Trophoblast cell (in vitro differentiated cells and primary cell): ENCODE measurements around the gene IL10RA.

Experiments used
- DNase-seq, 2 donors: peaks; one replicate each; pipeline ENCODE4 v3.0.0-alpha.2; 2016
- H2AFZ ChIP-seq: 2 replicates; pipeline ENCODE4 v1.6.1; 2013; ENCODE audit warnings: low read length, moderate library complexity, mild to moderate bottlenecking; ENCODE audit not compliant: insufficient read depth, poor library complexity
- H2AK5ac ChIP-seq: 2 replicates; pipeline ENCODE4 v1.6.1; 2013; ENCODE audit warnings: mild to moderate bottlenecking, low read length
- H2BK120ac ChIP-seq: 2 replicates; pipeline ENCODE4 v1.6.1; 2013; ENCODE audit warnings: low read length, mild to moderate bottlenecking, moderate library complexity; ENCODE audit not compliant: insufficient read depth, poor library complexity
- H2BK12ac ChIP-seq: 2 replicates; pipeline ENCODE4 v1.6.1; 2013; ENCODE audit warnings: mild to moderate bottlenecking, low read length, moderate library complexity
- H2BK5ac ChIP-seq: 2 replicates; pipeline ENCODE4 v1.6.1; 2013; ENCODE audit warnings: low read length, low read depth, moderate library complexity, mild to moderate bottlenecking; ENCODE audit not compliant: poor library complexity
- H3K14ac ChIP-seq: 2 replicates; pipeline ENCODE4 v1.6.1; 2013; ENCODE audit warnings: mild to moderate bottlenecking, low read length
- H3K18ac ChIP-seq: 2 replicates; pipeline ENCODE4 v1.6.1; 2013; ENCODE audit warnings: mild to moderate bottlenecking, low read length
- H3K23ac ChIP-seq: 2 replicates; pipeline ENCODE4 v1.6.1; 2013; ENCODE audit warnings: low read length
- H3K27ac ChIP-seq: 2 replicates; pipeline ENCODE4 v1.5.1; 2013; ENCODE audit warnings: low read depth, mild to moderate bottlenecking, inconsistent platforms, low read length, moderate library complexity
- H3K27me3 ChIP-seq: 2 replicates; pipeline ENCODE4 v1.6.1; 2013; ENCODE audit warnings: inconsistent platforms, mild to moderate bottlenecking, low read length, moderate library complexity; ENCODE audit not compliant: insufficient read depth
- H3K36me3 ChIP-seq, 2 experiments: 1 replicate in 1 of 2; 2 replicates in 1 of 2; pipeline ENCODE4 v1.6.1; 2013; ENCODE audit warnings: low read length in 2 of 2, mild to moderate bottlenecking in 2 of 2, moderate library complexity in 1 of 2; ENCODE audit not compliant: insufficient read depth in 2 of 2, control insufficient read depth in 1 of 2
- H3K4ac ChIP-seq: 2 replicates; pipeline ENCODE4 v1.6.1; 2013; ENCODE audit warnings: low read depth, mild to moderate bottlenecking, low read length, moderate library complexity
- H3K4me1 ChIP-seq, 2 experiments: 1 replicate in 1 of 2; 2 replicates in 1 of 2; pipeline ENCODE4 v1.6.1; 2013; ENCODE audit warnings: low read length in 2 of 2, mild to moderate bottlenecking in 2 of 2, moderate library complexity in 1 of 2; ENCODE audit not compliant: insufficient read depth in 2 of 2, control insufficient read depth in 1 of 2
- H3K4me2 ChIP-seq: 2 replicates; pipeline ENCODE4 v1.6.1; 2013; ENCODE audit warnings: inconsistent platforms, mild to moderate bottlenecking, low read length, moderate library complexity
- H3K4me3 ChIP-seq: 2 replicates; pipeline ENCODE4 v1.5.1; 2013; ENCODE audit warnings: mild to moderate bottlenecking, low read depth, low read length, inconsistent platforms
- H3K79me1 ChIP-seq: one replicate; pipeline ENCODE4 v1.6.1; 2013; ENCODE audit warnings: low read length
- H3K79me2 ChIP-seq: 2 replicates; pipeline ENCODE4 v1.6.1; 2013; ENCODE audit warnings: low read length, mild to moderate bottlenecking; ENCODE audit not compliant: control insufficient read depth, insufficient read depth, poor library complexity
- H3K9ac ChIP-seq: 2 replicates; pipeline ENCODE4 v1.6.1; 2013; ENCODE audit warnings: mild to moderate bottlenecking, low read length
- H3K9me3 ChIP-seq: 2 replicates; pipeline ENCODE4 v1.6.1; 2013; ENCODE audit warnings: low read depth, mild to moderate bottlenecking, control low read depth, inconsistent platforms, low read length; ENCODE audit not compliant: insufficient read depth
- H4K12ac ChIP-seq: 2 replicates; pipeline ENCODE4 v1.6.1; 2013; ENCODE audit warnings: low read depth, mild to moderate bottlenecking, low read length, moderate library complexity
- H4K8ac ChIP-seq: 2 replicates; pipeline ENCODE4 v1.6.1; 2013; ENCODE audit warnings: low read depth, mild to moderate bottlenecking, low read length, moderate library complexity
- H4K91ac ChIP-seq: one replicate; pipeline ENCODE4 v1.6.1; 2013; ENCODE audit warnings: low read depth, mild to moderate bottlenecking, low read length, moderate library complexity
- WGBS: extraction: QIAGEN DNeasy Blood & Tissue Kit; methylation state at CpG from one replicate; pipeline ENCODE4 v1.1.7; 2013; ENCODE audit warnings: missing lambda C conversion rate; ENCODE audit not compliant: insufficient read length, insufficient coverage; ENCODE audit errors: extremely low coverage; 5-methylcytosine and 5-hydroxymethylcytosine counted together

The IL10RA gene

GRCh38 chr11:117980280-117980679 lies 5.9 kb upstream of the IL10RA start:
- no peaks in the 10 kb centered on the region for H3K4me1 ChIP-seq
- no peaks in the 10 kb centered on the region for H3K36me3 ChIP-seq
- no peak overlapping the region for H2BK5ac ChIP-seq
- H3K9ac ChIP-seq: no peak overlapping the region
- no peak overlapping the region for H3K18ac ChIP-seq
- no peak overlapping the region for H2BK120ac ChIP-seq
- no peak overlapping the region for H4K12ac ChIP-seq
- H3K23ac ChIP-seq: no peak overlapping the region
- no peaks in the 10 kb centered on the region for H3K79me2 ChIP-seq
- H3K27ac ChIP-seq: no peak overlapping the region
- H3K9me3 ChIP-seq: peaks cover 5% of the 10 kb centered on the region
- no peak overlapping the region for H2AK5ac ChIP-seq
- WGBS: no CpG with 5 or more reads among the region's 2 CpGs
- H4K8ac ChIP-seq: no peak overlapping the region
- DNase-seq: peak; percentile 80 to 86
- no peak overlapping the region for H3K4me3 ChIP-seq
- H3K4me2 ChIP-seq: no peak overlapping the region
- H3K4ac ChIP-seq: no peak overlapping the region
- H3K27me3 ChIP-seq: peaks cover 2% of the 10 kb centered on the region
- H3K79me1 ChIP-seq: no peaks in the 10 kb centered on the region
- H3K14ac ChIP-seq: no peak overlapping the region
- no peak overlapping the region for H2AFZ ChIP-seq
- H2BK12ac ChIP-seq: no peak overlapping the region
- H4K91ac ChIP-seq: no peak overlapping the region

GRCh38 chr11:117980720-117981119 lies 5.5 kb upstream of the IL10RA start:
- Histone ChIP-seq H3K4me2 (no peak overlapping the region), H2BK5ac (no peak overlapping the region), H2BK120ac (no peak overlapping the region), H3K4ac (no peak overlapping the region), H3K4me3 (no peak overlapping the region), H2AK5ac (no peak overlapping the region), H3K27ac (no peak overlapping the region), H4K91ac (no peak overlapping the region), H2BK12ac (no peak overlapping the region), H3K18ac (no peak overlapping the region), H3K9me3 (peaks cover 5% of the 10 kb centered on the region), H3K4me1 (no peaks in the 10 kb centered on the region), H4K8ac (no peak overlapping the region), H3K36me3 (no peaks in the 10 kb centered on the region), H2AFZ (no peak overlapping the region), H3K27me3 (peaks cover 2% of the 10 kb centered on the region), H3K9ac (no peak overlapping the region), H3K23ac (no peak overlapping the region), H4K12ac (no peak overlapping the region), H3K14ac (no peak overlapping the region), H3K79me1 (no peaks in the 10 kb centered on the region), H3K79me2 (no peaks in the 10 kb centered on the region)
- DNase-seq: no peak
- no CpG with 5 or more reads among the region's 3 CpGs for WGBS

GRCh38 chr11:117983163-117983475 lies 3.1 kb upstream of the IL10RA start:
- no peak overlapping the region for H3K4me2 ChIP-seq
- no peaks in the 10 kb centered on the region for H3K79me2 ChIP-seq
- no peak overlapping the region for H3K18ac ChIP-seq
- no peak overlapping the region for H2BK5ac ChIP-seq
- H4K91ac ChIP-seq: no peak overlapping the region
- H3K79me1 ChIP-seq: no peaks in the 10 kb centered on the region
- no peak overlapping the region for H3K4me3 ChIP-seq
- WGBS: no CpG with 5 or more reads among the region's 3 CpGs
- H3K4me1 ChIP-seq: peaks cover 7 to 8% of the 10 kb centered on the region in 2 experiments
- H2AFZ ChIP-seq: no peak overlapping the region
- no peak overlapping the region for H3K23ac ChIP-seq
- no peak for DNase-seq
- H3K27me3 ChIP-seq: peaks cover 16% of the 10 kb centered on the region
- H3K9me3 ChIP-seq: peaks cover 8% of the 10 kb centered on the region
- H2BK120ac ChIP-seq: no peak overlapping the region
- H3K9ac ChIP-seq: no peak overlapping the region
- no peaks in the 10 kb centered on the region for H3K36me3 ChIP-seq
- no peak overlapping the region for H3K14ac ChIP-seq
- no peak overlapping the region for H3K27ac ChIP-seq
- no peak overlapping the region for H4K8ac ChIP-seq
- no peak overlapping the region for H4K12ac ChIP-seq
- no peak overlapping the region for H2AK5ac ChIP-seq
- no peak overlapping the region for H2BK12ac ChIP-seq
- no peak overlapping the region for H3K4ac ChIP-seq

- Histone ChIP-seq H2AFZ (no peak overlapping the region), H3K9me3 (peaks cover 8% of the 10 kb centered on the region), H2BK5ac (no peak overlapping the region), H4K91ac (no peak overlapping the region), H3K79me1 (no peaks in the 10 kb centered on the region), H4K8ac (no peak overlapping the region), H3K9ac (no peak overlapping the region), H4K12ac (no peak overlapping the region), H3K4me2 (no peak overlapping the region), H3K4ac (no peak overlapping the region), H3K4me1 (peaks cover 7 to 8% of the 10 kb centered on the region in 2 experiments), H3K14ac (no peak overlapping the region), H2AK5ac (no peak overlapping the region), H3K36me3 (no peaks in the 10 kb centered on the region), H3K18ac (no peak overlapping the region), H2BK120ac (no peak overlapping the region), H3K79me2 (no peaks in the 10 kb centered on the region), H3K23ac (no peak overlapping the region), H3K27ac (no peak overlapping the region), H3K27me3 (peaks cover 14% of the 10 kb centered on the region), H2BK12ac (no peak overlapping the region), H3K4me3 (no peak overlapping the region)
- WGBS: no CpG with 5 or more reads among the region's 4 CpGs
- peak in 1 of 2 donors; percentile 59 for DNase-seq
Observed at GRCh38 chr11:117984476-117984875, 1.7 kb upstream of the IL10RA start.
